ENCODE measurements around the gene CFAP141. TPM values are rescaled to one million over a fixed set of nuclear protein-coding genes. Genes with fewer than 3 reads are reported as not detected.
A peak's percentile ranks its signal among the peaks of the same experiment; 100 is the strongest.

CFAP141 gene
- total and polyA plus RNA-seq, 2 of the 13 experiments (the other 11 are each of a cell fraction or from before 2014, with no cell fraction given) = not detected

GRCh38 chr1:154237435-154237834, 31.3 kb upstream of the CFAP141 start (continued):
- no peak for TF ChIP-seq NR1H2 (CRISPR knock-in tag; IDR thresholded peaks at IDR 0.05; ENCODE audit: borderline replicate concordance, low read depth)
- no peak for TF ChIP-seq RAD51 (IDR thresholded peaks at IDR 0.05; ENCODE audit: borderline replicate concordance)
- no peak for TF ChIP-seq FOXA1 (IDR thresholded peaks at IDR 0.05)
- peak; percentile 65 for TF ChIP-seq FOXA1 (CRISPR knock-in tag; IDR thresholded peaks at IDR 0.05)
- no peak for TF ChIP-seq ZNF275 (CRISPR knock-in tag; IDR thresholded peaks at IDR 0.05; ENCODE audit: borderline replicate concordance)
- TF ChIP-seq KDM5A (IDR thresholded peaks at IDR 0.05; ENCODE audit: borderline replicate concordance, low read length) = no peak
- TF ChIP-seq ZNF432 (CRISPR knock-in tag; IDR thresholded peaks at IDR 0.05; ENCODE audit: borderline replicate concordance) = no peak
- no peak for TF ChIP-seq GTF2F1 (IDR thresholded peaks at IDR 0.05; ENCODE audit: low read length)
- peak; percentile 86 for TF ChIP-seq ARID3A (IDR thresholded peaks at IDR 0.05; ENCODE audit: low read depth, low read length)
- no peak for TF ChIP-seq ZNF441 (CRISPR knock-in tag; IDR thresholded peaks at IDR 0.05; ENCODE audit: borderline replicate concordance)
- no peak for TF ChIP-seq SMARCE1 (IDR thresholded peaks at IDR 0.05; ENCODE audit: borderline replicate concordance)
- no peak for TF ChIP-seq ATF7 (IDR thresholded peaks at IDR 0.05)
- no peak for TF ChIP-seq ATF7 (CRISPR knock-in tag; IDR thresholded peaks at IDR 0.05)
- TF ChIP-seq SIX1 (CRISPR knock-in tag; IDR thresholded peaks at IDR 0.05; ENCODE audit: borderline replicate concordance) = peak; percentile 81; the same call in 1 of the 2 replicates
- peak; percentile 72; the same call in 1 of the 2 replicates for TF ChIP-seq FOXK1 (CRISPR knock-in tag; IDR thresholded peaks at IDR 0.05; ENCODE audit: borderline replicate concordance, low read depth)
- TF ChIP-seq TBX3 (IDR thresholded peaks at IDR 0.05; ENCODE audit: borderline replicate concordance) = 0 out of 2 replicates have a peak, but pooled peaks have one; percentile 14
- no peak for TF ChIP-seq UBTF (CRISPR knock-in tag; IDR thresholded peaks at IDR 0.05)
- no peak for TF ChIP-seq E2F2 (CRISPR knock-in tag; IDR thresholded peaks at IDR 0.05; ENCODE audit: borderline replicate concordance)
- TF ChIP-seq ZNF616 (CRISPR knock-in tag; IDR thresholded peaks at IDR 0.05; ENCODE audit: low read depth) = no peak
- TF ChIP-seq ZFP1 (CRISPR knock-in tag; IDR thresholded peaks at IDR 0.05) = no peak
- TF ChIP-seq ZNF572 (CRISPR knock-in tag; IDR thresholded peaks at IDR 0.05) = no peak
- TF ChIP-seq ZNF557 (CRISPR knock-in tag; IDR thresholded peaks at IDR 0.05) = 0 out of 2 replicates have a peak, but pooled peaks have one; percentile 62

Data from HepG2 (cell line).